Measurements from ENCODE around the gene CTNNA3. TPM values are rescaled to one million over a fixed set of nuclear protein-coding genes. Genes with fewer than 3 reads are reported as not detected.

The CTNNA3 gene
- polyA plus RNA-seq, 2 donors: 0.08 to 0.10 TPM

GRCh38 chr10:66784770-66785169 lies 911.2 kb downstream of the CTNNA3 start:
- no peak overlapping the region for H3K27ac ChIP-seq (ENCODE audit: low read depth in 2 of 2, low read length in 1 of 2)
- no peaks in the 10 kb centered on the region for H3K36me3 ChIP-seq (ENCODE audit: control insufficient read depth in 2 of 2, insufficient read depth in 2 of 2, low read length in 1 of 2)
- H3K27me3 ChIP-seq (ENCODE audit: control insufficient read depth in 1 of 2, insufficient read depth in 2 of 2, low read length in 2 of 2): no peaks in the 10 kb centered on the region
- H3K9me3 ChIP-seq (ENCODE audit: control insufficient read depth in 2 of 2, insufficient read depth in 1 of 2, low read depth in 1 of 2, low read length in 1 of 2): no peaks in the 10 kb centered on the region
- no peaks in the 10 kb centered on the region for H3K4me1 ChIP-seq (ENCODE audit: control insufficient read depth in 2 of 2, insufficient read depth in 2 of 2, low read length in 1 of 2)
- WGBS, 2 donors: 64 to 72% methylated on average over 1 of the region's 1 CpG
- H3K4me3 ChIP-seq (ENCODE audit: low read depth in 1 of 2, low read length in 2 of 2): no peak overlapping the region

DNA sequence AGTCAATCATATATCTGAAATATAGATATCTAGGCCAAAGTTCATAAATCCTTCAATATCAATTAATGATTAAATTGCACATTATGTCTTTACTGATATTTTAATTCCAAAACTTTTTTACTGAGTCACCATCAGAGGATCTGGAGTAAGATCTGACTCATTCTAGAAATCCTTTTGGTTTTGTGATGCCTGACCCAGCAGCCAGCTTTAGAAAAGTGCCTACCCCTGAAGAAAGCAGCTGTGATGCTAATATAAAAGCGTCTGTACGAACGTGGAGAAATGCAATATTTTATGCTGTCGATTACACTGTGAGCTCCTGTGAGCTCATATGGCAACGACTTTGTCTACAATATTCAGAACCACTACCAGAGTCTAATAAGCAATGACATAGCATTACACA lies 912.7 kb downstream of the CTNNA3 start:
- no peaks in the 10 kb centered on the region for H3K4me1 ChIP-seq (ENCODE audit: control insufficient read depth in 2 of 2, insufficient read depth in 2 of 2, low read length in 1 of 2)
- H3K36me3 ChIP-seq (ENCODE audit: control insufficient read depth in 2 of 2, insufficient read depth in 2 of 2, low read length in 1 of 2): no peaks in the 10 kb centered on the region
- WGBS, 2 donors: 82 to 86% methylated on average over 5 of the region's 5 CpGs
- no peaks in the 10 kb centered on the region for H3K27me3 ChIP-seq (ENCODE audit: control insufficient read depth in 1 of 2, insufficient read depth in 2 of 2, low read length in 2 of 2)
- no peak overlapping the region for H3K27ac ChIP-seq (ENCODE audit: low read depth in 2 of 2, low read length in 1 of 2)
- no peak overlapping the region for H3K4me3 ChIP-seq (ENCODE audit: low read depth in 1 of 2, low read length in 2 of 2)
- no peaks in the 10 kb centered on the region for H3K9me3 ChIP-seq (ENCODE audit: control insufficient read depth in 2 of 2, insufficient read depth in 1 of 2, low read depth in 1 of 2, low read length in 1 of 2)

- no peak overlapping the region for H3K4me3 ChIP-seq (ENCODE audit: low read depth in 1 of 2, low read length in 2 of 2)
- H3K27me3 ChIP-seq (ENCODE audit: control insufficient read depth in 1 of 2, insufficient read depth in 2 of 2, low read length in 2 of 2): no peaks in the 10 kb centered on the region
- H3K9me3 ChIP-seq (ENCODE audit: control insufficient read depth in 2 of 2, insufficient read depth in 1 of 2, low read depth in 1 of 2, low read length in 1 of 2): no peaks in the 10 kb centered on the region
- H3K36me3 ChIP-seq (ENCODE audit: control insufficient read depth in 2 of 2, insufficient read depth in 2 of 2, low read length in 1 of 2): no peaks in the 10 kb centered on the region
- H3K4me1 ChIP-seq (ENCODE audit: control insufficient read depth in 2 of 2, insufficient read depth in 2 of 2, low read length in 1 of 2): no peaks in the 10 kb centered on the region
- 90 to 91% methylated on average over 1 of the region's 1 CpG for WGBS, 2 donors
- no peak overlapping the region for H3K27ac ChIP-seq (ENCODE audit: low read depth in 2 of 2, low read length in 1 of 2)
Observed at GRCh38 chr10:66782776-66783175, 913.2 kb downstream of the CTNNA3 start.

GRCh38 chr10:66782144-66782543 lies 913.9 kb downstream of the CTNNA3 start:
- Histone ChIP-seq H3K4me3 (ENCODE audit: low read depth in 1 of 2, low read length in 2 of 2) (no peak overlapping the region), H3K27me3 (ENCODE audit: control insufficient read depth in 1 of 2, insufficient read depth in 2 of 2, low read length in 2 of 2) (no peaks in the 10 kb centered on the region), H3K4me1 (ENCODE audit: control insufficient read depth in 2 of 2, insufficient read depth in 2 of 2, low read length in 1 of 2) (no peaks in the 10 kb centered on the region), H3K9me3 (ENCODE audit: control insufficient read depth in 2 of 2, insufficient read depth in 1 of 2, low read depth in 1 of 2, low read length in 1 of 2) (no peaks in the 10 kb centered on the region), H3K36me3 (ENCODE audit: control insufficient read depth in 2 of 2, insufficient read depth in 2 of 2, low read length in 1 of 2) (no peaks in the 10 kb centered on the region), H3K27ac (ENCODE audit: low read depth in 2 of 2, low read length in 1 of 2) (no peak overlapping the region)

GRCh38 chr10:66780796-66781195 lies 915.2 kb downstream of the CTNNA3 start:
- H3K27ac ChIP-seq (ENCODE audit: low read depth in 2 of 2, low read length in 1 of 2): no peak overlapping the region
- WGBS, 2 donors: 69 to 72% methylated on average over 3 of the region's 3 CpGs
- no peaks in the 10 kb centered on the region for H3K36me3 ChIP-seq (ENCODE audit: control insufficient read depth in 2 of 2, insufficient read depth in 2 of 2, low read length in 1 of 2)

GRCh38 chr10:66778351-66778750 lies 917.6 kb downstream of the CTNNA3 start:
- 49 to 57% methylated on average over 4 of the region's 4 CpGs for WGBS, 2 donors
- Histone ChIP-seq H3K4me1 (ENCODE audit: control insufficient read depth in 2 of 2, insufficient read depth in 2 of 2, low read length in 1 of 2) (no peaks in the 10 kb centered on the region), H3K4me3 (ENCODE audit: low read depth in 1 of 2, low read length in 2 of 2) (no peak overlapping the region), H3K27ac (ENCODE audit: low read depth in 2 of 2, low read length in 1 of 2) (no peak overlapping the region), H3K36me3 (ENCODE audit: control insufficient read depth in 2 of 2, insufficient read depth in 2 of 2, low read length in 1 of 2) (no peaks in the 10 kb centered on the region), H3K27me3 (ENCODE audit: control insufficient read depth in 1 of 2, insufficient read depth in 2 of 2, low read length in 2 of 2) (no peaks in the 10 kb centered on the region), H3K9me3 (ENCODE audit: control insufficient read depth in 2 of 2, insufficient read depth in 1 of 2, low read depth in 1 of 2, low read length in 1 of 2) (no peaks in the 10 kb centered on the region)

More at GRCh38 chr10:66780796-66781195, 915.2 kb downstream of the CTNNA3 start:
- Histone ChIP-seq H3K4me3 (ENCODE audit: low read depth in 1 of 2, low read length in 2 of 2) (no peak overlapping the region), H3K9me3 (ENCODE audit: control insufficient read depth in 2 of 2, insufficient read depth in 1 of 2, low read depth in 1 of 2, low read length in 1 of 2) (no peaks in the 10 kb centered on the region), H3K4me1 (ENCODE audit: control insufficient read depth in 2 of 2, insufficient read depth in 2 of 2, low read length in 1 of 2) (no peaks in the 10 kb centered on the region), H3K27me3 (ENCODE audit: control insufficient read depth in 1 of 2, insufficient read depth in 2 of 2, low read length in 2 of 2) (no peaks in the 10 kb centered on the region)

GRCh38 chr10:66777665-66778064 lies 918.3 kb downstream of the CTNNA3 start:
- H3K4me3 ChIP-seq (ENCODE audit: low read depth in 1 of 2, low read length in 2 of 2): no peak overlapping the region
- no peak overlapping the region for H3K27ac ChIP-seq (ENCODE audit: low read depth in 2 of 2, low read length in 1 of 2)
- no peaks in the 10 kb centered on the region for H3K9me3 ChIP-seq (ENCODE audit: control insufficient read depth in 2 of 2, insufficient read depth in 1 of 2, low read depth in 1 of 2, low read length in 1 of 2)
- no peaks in the 10 kb centered on the region for H3K36me3 ChIP-seq (ENCODE audit: control insufficient read depth in 2 of 2, insufficient read depth in 2 of 2, low read length in 1 of 2)
- no peaks in the 10 kb centered on the region for H3K4me1 ChIP-seq (ENCODE audit: control insufficient read depth in 2 of 2, insufficient read depth in 2 of 2, low read length in 1 of 2)
- WGBS, 2 donors: 65 to 78% methylated on average over 2 of the region's 2 CpGs
- H3K27me3 ChIP-seq (ENCODE audit: control insufficient read depth in 1 of 2, insufficient read depth in 2 of 2, low read length in 2 of 2): no peaks in the 10 kb centered on the region

DNA sequence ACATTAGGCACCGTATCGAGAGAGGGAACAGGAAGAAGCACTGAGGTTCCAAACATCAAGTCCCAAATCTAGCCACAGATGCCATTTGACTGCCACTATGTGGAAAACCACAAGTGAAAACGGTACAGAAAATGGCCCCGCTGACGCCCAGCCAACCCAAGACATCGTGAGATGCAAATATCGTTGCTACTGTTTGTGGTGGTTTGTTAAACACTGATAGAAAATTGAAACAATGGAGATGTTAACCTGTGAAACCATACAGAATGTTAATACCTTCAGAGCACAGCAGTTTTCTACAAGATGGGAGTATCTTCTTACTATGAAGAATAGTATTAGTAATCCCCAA lies 922.5 kb downstream of the CTNNA3 start:
- Histone ChIP-seq H3K4me1 (ENCODE audit: control insufficient read depth in 2 of 2, insufficient read depth in 2 of 2, low read length in 1 of 2) (no peaks in the 10 kb centered on the region), H3K36me3 (ENCODE audit: control insufficient read depth in 2 of 2, insufficient read depth in 2 of 2, low read length in 1 of 2) (no peaks in the 10 kb centered on the region), H3K27me3 (ENCODE audit: control insufficient read depth in 1 of 2, insufficient read depth in 2 of 2, low read length in 2 of 2) (no peaks in the 10 kb centered on the region), H3K27ac (ENCODE audit: low read depth in 2 of 2, low read length in 1 of 2) (no peak overlapping the region), H3K4me3 (ENCODE audit: low read depth in 1 of 2, low read length in 2 of 2) (no peak overlapping the region), H3K9me3 (ENCODE audit: control insufficient read depth in 2 of 2, insufficient read depth in 1 of 2, low read depth in 1 of 2, low read length in 1 of 2) (no peaks in the 10 kb centered on the region)
- 86 to 89% methylated on average over 7 of the region's 7 CpGs for WGBS, 2 donors

DNA sequence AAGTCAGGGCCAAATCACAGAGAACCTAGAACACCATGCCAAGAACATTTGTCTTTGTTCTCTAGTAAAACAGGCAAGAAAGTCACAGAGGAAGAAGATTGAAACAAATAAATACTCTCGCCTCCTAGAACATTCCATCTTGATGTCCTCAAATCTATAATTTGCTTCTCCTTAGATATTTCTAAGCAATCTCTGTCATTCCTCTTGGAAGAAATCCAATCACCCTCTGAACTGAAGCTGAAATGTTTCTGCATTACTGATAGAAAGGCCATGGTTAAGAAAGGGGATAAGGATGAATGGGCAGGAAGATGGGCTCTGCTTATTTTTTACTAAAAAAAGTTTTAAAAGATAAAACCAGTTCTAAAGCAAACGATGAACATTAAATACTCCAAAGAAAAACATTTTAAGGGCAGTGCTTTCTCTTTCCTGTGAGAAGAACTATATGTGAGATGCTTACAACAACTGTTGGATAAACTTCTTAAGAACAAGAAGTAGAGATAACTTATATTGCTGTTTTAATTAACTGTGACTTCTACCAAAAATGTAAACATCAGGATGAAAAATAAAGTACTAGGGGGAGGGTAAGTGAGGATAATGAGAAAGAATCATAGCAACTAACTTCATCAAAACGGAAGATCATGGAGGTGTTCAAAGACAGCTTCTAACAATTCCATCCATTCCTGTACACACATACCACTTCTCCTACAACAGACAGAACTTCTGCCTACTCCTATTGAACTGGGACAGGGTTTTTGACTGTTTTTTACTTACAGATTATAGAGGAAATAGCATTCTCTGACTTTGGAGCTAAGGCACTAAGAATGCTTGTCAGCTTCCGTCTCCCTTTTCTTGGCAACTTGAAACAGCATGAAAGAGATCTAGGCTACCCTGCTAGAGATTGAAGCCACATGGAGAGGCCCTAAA lies 923.2 kb downstream of the CTNNA3 start:
- H3K36me3 ChIP-seq (ENCODE audit: control insufficient read depth in 2 of 2, insufficient read depth in 2 of 2, low read length in 1 of 2): no peaks in the 10 kb centered on the region
- no peak overlapping the region for H3K27ac ChIP-seq (ENCODE audit: low read depth in 2 of 2, low read length in 1 of 2)
- H3K4me1 ChIP-seq (ENCODE audit: control insufficient read depth in 2 of 2, insufficient read depth in 2 of 2, low read length in 1 of 2): no peaks in the 10 kb centered on the region
- no peak overlapping the region for H3K4me3 ChIP-seq (ENCODE audit: low read depth in 1 of 2, low read length in 2 of 2)
- WGBS, 2 donors: 61 to 74% methylated on average over 4 of the region's 4 CpGs
- H3K9me3 ChIP-seq (ENCODE audit: control insufficient read depth in 2 of 2, insufficient read depth in 1 of 2, low read depth in 1 of 2, low read length in 1 of 2): no peaks in the 10 kb centered on the region
- H3K27me3 ChIP-seq (ENCODE audit: control insufficient read depth in 1 of 2, insufficient read depth in 2 of 2, low read length in 2 of 2): no peaks in the 10 kb centered on the region

GRCh38 chr10:66767707-66768106 lies 928.3 kb downstream of the CTNNA3 start:
- no peaks in the 10 kb centered on the region for H3K36me3 ChIP-seq (ENCODE audit: control insufficient read depth in 2 of 2, insufficient read depth in 2 of 2, low read length in 1 of 2)
- H3K4me3 ChIP-seq (ENCODE audit: low read depth in 1 of 2, low read length in 2 of 2): no peak overlapping the region
- H3K9me3 ChIP-seq (ENCODE audit: control insufficient read depth in 2 of 2, insufficient read depth in 1 of 2, low read depth in 1 of 2, low read length in 1 of 2): no peaks in the 10 kb centered on the region
- no peaks in the 10 kb centered on the region for H3K27me3 ChIP-seq (ENCODE audit: control insufficient read depth in 1 of 2, insufficient read depth in 2 of 2, low read length in 2 of 2)
- 52 to 53% methylated on average over 2 of the region's 2 CpGs for WGBS, 2 donors
- H3K4me1 ChIP-seq (ENCODE audit: control insufficient read depth in 2 of 2, insufficient read depth in 2 of 2, low read length in 1 of 2): no peaks in the 10 kb centered on the region
- H3K27ac ChIP-seq (ENCODE audit: low read depth in 2 of 2, low read length in 1 of 2): no peak overlapping the region

Measured in esophagus (tissue), 2 donors.